AG04449 (cell line): Measurements from ENCODE around the gene UNC5B.

Source experiments
- CTCF ChIA-PET: fragments of 350-600 bp; formaldehyde crosslinking; extraction: SDS; loops from one replicate; lab custom pipeline; 2021; ENCODE audit warnings: antibody characterized with exemption; lab: Yijun Ruan, JAX
- POLR2A ChIA-PET: fragments of 400-600, 350-600 bp; formaldehyde crosslinking; extraction: SDS; loops from one replicate; lab custom pipeline; 2020; ENCODE audit warnings: antibody characterized with exemption, inconsistent platforms; lab: Yijun Ruan, JAX
- DNase-seq: peaks from one replicate; pipeline ENCODE4 v3.0.0-alpha.2; 2010; ENCODE audit warnings: low read depth, low spot score
- H3K4me3 ChIP-seq: 2 replicates; pipeline ENCODE4 v1.5.1; 2011; ENCODE audit warnings: low read depth, mild to moderate bottlenecking, control low read depth, low read length
- TF ChIP-seq, protein P1 (sequence below): IDR thresholded peaks from one replicate; pipeline ENCODE4 v1.5.1; 2011; ENCODE audit warnings: mild to moderate bottlenecking, moderate library complexity, low read length, control low read depth, inconsistent platforms; ENCODE audit not compliant: insufficient read depth; ENCODE audit errors: missing control alignments

The UNC5B gene

DNA sequence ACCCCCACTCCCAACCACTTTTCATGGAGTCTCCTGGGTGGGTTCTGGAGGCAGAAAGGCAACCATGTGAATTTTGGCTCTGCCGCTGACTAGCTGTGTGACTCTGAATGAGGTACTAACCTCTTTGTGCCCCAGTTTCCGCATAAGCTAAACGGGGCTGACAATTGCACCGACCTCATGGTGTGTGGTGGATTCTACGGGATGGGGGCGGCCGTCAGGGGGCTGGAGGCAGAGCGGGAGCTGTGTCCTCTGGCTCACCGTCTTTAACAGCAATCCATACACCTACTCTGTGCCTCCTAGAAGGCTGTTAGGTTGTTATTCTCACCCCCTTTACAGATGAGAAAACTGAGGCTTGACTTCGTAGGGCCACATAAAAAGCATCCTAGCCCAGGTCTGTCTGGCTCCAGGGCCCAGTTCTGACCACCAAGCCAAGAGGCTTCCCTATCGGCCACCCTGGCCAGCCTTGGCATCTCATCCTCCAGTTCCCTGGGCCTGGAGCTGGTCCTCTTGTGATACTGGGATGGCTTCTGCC lies 102.4 kb downstream of the UNC5B start:
- H3K4me3 ChIP-seq, result no peak overlapping the region
- POLR2A ChIA-PET, result no interaction called here
- DNase-seq, result no peak
- CTCF ChIA-PET, result interaction anchor here (0.6 to 13.2 kb wide), 22 partner anchors 7 to 581 kb away, joined by 3 to 243 read pairs (median 4); no protein-coding TSS in a partner anchor
- TF ChIP-seq, protein P1, sequence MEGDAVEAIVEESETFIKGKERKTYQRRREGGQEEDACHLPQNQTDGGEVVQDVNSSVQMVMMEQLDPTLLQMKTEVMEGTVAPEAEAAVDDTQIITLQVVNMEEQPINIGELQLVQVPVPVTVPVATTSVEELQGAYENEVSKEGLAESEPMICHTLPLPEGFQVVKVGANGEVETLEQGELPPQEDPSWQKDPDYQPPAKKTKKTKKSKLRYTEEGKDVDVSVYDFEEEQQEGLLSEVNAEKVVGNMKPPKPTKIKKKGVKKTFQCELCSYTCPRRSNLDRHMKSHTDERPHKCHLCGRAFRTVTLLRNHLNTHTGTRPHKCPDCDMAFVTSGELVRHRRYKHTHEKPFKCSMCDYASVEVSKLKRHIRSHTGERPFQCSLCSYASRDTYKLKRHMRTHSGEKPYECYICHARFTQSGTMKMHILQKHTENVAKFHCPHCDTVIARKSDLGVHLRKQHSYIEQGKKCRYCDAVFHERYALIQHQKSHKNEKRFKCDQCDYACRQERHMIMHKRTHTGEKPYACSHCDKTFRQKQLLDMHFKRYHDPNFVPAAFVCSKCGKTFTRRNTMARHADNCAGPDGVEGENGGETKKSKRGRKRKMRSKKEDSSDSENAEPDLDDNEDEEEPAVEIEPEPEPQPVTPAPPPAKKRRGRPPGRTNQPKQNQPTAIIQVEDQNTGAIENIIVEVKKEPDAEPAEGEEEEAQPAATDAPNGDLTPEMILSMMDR, result no peak

DNA sequence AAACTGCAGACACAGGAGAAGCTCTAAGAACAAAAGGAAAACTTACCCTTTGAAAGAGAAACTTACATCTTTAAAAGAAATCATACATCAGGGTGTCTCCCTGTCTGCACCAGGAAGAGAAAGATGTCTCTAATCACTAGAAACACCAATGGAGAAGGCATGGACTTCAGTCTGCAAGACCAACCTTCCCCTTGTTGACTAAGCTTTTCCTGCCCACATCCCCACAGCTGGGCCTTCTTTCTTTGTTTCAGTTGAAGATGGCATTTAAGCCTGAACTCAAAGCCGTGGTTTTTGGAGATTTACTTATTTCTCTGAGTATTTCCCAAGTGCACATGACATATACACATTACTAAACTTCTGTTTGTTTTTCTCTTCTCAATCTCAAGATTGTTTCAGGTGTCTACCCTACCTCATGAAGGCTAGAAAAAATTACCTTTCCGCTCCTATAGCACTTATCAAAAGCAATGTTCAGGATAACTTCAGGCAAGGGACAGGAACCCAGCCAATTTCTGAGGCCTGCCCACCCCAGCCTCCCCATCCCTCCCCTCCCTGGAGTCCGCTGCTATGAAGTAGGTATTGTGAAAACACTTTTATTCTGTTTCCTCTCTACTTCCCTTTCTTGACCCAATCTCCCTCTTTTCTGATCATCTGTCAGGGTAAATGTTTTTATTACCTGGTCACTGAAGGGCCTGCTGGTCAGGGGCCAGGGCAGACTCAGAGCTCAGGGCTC lies 103.9 kb downstream of the UNC5B start:
- DNase-seq, result no peak
- CTCF ChIA-PET, result interaction anchor here (0.6 to 13.2 kb wide), 19 partner anchors 8 to 587 kb away, joined by 3 to 243 read pairs (median 5); no protein-coding TSS in a partner anchor
- POLR2A ChIA-PET, result no interaction called here
- TF ChIP-seq, protein P1, result no peak
- no peak overlapping the region for H3K4me3 ChIP-seq

DNA sequence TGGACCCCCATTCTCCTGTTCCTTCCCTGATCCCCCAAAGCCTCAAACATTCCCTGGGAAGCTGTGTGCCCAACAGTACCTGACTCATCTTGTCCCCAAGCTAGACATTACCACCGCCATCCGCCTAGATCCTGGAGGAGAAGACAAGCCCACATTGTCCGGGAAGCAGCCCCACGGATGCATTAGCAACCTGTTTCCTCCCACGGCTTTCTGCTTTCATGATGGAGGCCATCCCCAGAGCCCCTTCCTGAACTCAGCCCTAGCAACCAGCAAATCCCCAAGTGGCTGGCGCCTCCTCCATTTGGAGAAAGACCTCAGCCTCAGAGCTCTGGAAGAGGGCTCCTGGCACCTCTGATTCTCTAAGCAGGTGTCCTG lies 104.4 kb downstream of the UNC5B start:
- TF ChIP-seq, protein P1, result no peak
- ChIA-PET POLR2A (no interaction called here), CTCF (interaction anchor here (0.7 to 13.2 kb wide), 14 partner anchors 8 to 586 kb away, joined by 3 to 243 read pairs (median 5); no protein-coding TSS in a partner anchor)
- H3K4me3 ChIP-seq, result no peak overlapping the region
- no peak for DNase-seq

DNA sequence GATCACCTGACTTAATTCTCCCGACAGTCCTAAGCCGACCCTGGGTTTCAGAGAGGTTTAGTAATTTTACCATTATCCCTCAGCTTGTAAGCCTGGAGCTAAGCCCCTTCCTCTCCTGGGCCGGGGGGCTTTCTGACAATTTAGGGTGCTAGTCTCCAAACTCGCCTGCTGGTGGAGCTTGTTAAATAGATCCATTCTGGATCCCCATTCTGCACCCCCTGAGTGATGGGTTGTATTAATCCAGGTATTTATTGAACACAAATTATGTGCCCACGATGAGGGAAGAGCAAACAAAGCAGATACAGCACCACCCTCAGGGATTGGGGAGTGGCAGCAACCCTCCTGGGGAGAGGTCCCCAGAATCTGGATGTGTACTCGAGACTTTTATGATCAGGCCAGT lies 105.4 kb downstream of the UNC5B start:
- no peak overlapping the region for H3K4me3 ChIP-seq
- DNase-seq, result no peak
- POLR2A ChIA-PET, result no interaction called here
- TF ChIP-seq, protein P1, result no peak
- CTCF ChIA-PET, result interaction anchor here (0.9 to 13.2 kb wide), 15 partner anchors 9 to 585 kb away, joined by 3 to 243 read pairs (median 9); no protein-coding TSS in a partner anchor

DNA sequence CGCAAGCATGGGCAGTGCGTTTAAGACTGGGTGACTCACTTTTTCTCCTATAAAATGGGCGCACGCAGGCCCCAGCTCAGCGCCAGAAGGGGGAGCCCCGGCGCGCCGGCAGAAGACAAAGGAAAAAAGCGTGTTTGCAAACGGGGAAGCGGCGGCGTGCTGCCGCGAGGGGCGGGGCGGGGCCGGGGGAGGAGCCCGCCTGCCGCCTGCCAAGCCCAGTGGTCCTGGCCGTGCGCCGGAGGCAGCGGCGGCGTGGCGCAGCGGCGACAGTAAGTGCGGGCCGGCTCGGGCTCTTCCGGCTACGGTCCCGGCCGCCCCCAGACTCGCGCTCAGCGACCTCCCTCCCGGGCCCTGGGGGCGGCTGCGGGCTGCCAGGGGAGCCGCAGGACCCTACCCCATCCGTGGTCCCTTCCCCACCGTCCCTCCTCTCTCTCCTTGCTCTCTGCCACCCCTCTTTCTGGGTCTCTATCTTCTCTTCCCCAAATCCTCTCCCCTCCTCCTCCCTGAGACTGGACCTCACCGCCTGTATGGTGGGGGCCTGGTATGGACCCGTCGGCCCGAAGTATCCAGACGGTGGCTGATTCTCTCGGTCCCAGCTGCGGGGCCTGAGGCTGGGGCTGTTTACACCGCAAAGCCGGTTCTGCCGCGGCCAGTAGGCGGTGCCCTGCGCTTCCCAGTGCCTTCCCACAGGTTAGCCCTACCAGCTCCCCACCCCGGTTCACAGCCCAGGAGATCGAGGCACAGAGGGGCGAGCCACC lies 106.9 kb downstream of the UNC5B start, which contains the start of gene SLC29A3:
SLC29A3 (plus strand) TSS at position 218 of the 758 bp plus-strand sequence; CDS start at position 269, 51 bp downstream.
- CTCF ChIA-PET, result interaction anchor here (0.7 to 13.2 kb wide), 33 partner anchors 8 to 577 kb away, joined by 3 to 243 read pairs (median 5); no protein-coding TSS in a partner anchor
- TF ChIP-seq, protein P1, result peak; percentile 88
- POLR2A ChIA-PET, result no interaction called here
- peak within 1 kb of the TSS; percentile 72 for H3K4me3 ChIP-seq
- no peak for DNase-seq
